Fibroblast of villous mesenchyme (primary cell): ENCODE results near the gene ZNF648. TPM values are rescaled to one million over a fixed set of nuclear protein-coding genes. Genes with fewer than 3 reads are reported as not detected.
"Not testable (repeated sequence)": the region's sequence is repeated elsewhere in the genome, so short reads cannot be mapped to it uniquely, and the experiment has no call there.

ENCODE experiments used
- DNase-seq: peaks from one replicate; pipeline ENCODE4 v3.0.0-alpha.2; 2010; ENCODE audit warnings: low read depth
- H3K4me3 ChIP-seq: 2 replicates; pipeline ENCODE4 v1.5.1; 2011; ENCODE audit warnings: low read depth, mild to moderate bottlenecking, low read length
- total RNA-seq: library from RNA; depleted of rRNA; stranded (reverse); fragments of >200 nt; gene quantifications from 2 replicates; pipeline ENCODE4 v1.2.3, GENCODE V29; 2012
- TF ChIP-seq, protein P1 (sequence below): IDR thresholded peaks from 2 replicates; pipeline ENCODE4 v1.5.1; 2012; ENCODE audit warnings: low read depth, mild to moderate bottlenecking, low read length; ENCODE audit not compliant: insufficient read depth

The ZNF648 gene
- total RNA-seq, 1 donor, result not detected

DNA sequence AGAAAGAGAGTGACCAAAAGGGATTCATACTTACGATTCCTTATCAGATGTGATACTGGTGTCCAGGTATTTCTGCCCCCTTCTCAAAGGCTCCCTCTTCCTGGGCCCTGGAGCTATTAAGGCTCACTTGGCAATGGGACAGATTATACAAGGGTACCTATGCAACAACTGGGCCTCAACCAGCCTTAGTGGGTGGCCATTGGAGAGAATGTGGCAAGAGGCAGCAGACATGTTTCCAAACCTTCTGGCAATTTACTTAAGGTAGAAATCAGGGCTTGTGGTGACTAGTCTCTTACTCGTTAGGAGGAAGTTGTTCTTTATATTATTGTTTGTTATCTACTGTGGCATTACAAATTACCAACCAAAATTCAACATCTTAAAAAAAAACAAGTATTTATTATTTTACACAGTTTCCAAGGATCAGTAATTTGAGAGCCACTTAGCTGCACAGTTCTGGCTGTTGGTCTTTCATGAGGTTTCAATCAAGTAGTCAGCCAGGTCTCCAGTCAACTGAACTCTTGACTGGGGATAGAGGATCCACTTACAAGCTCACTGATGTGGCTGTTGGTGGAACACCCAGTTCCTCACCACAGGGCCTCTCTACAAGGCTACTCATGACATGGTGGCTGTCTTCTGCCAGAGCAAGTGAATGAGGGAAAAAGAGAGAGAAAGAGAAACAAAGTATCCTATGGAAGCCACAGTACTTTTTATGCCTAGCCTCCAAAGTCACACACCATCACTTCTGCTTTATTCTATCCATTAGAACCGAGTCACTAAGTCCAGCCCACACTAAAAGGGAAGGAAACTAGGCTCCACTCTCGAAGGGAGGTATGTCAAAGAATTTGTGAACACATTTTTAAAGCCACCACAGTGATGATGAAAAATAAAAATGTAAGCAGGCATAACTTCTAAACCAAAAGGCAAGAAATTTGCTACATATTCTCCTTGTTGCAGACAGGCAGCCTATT, 10.7 kb downstream of the ZNF648 start:
- TF ChIP-seq, protein P1, sequence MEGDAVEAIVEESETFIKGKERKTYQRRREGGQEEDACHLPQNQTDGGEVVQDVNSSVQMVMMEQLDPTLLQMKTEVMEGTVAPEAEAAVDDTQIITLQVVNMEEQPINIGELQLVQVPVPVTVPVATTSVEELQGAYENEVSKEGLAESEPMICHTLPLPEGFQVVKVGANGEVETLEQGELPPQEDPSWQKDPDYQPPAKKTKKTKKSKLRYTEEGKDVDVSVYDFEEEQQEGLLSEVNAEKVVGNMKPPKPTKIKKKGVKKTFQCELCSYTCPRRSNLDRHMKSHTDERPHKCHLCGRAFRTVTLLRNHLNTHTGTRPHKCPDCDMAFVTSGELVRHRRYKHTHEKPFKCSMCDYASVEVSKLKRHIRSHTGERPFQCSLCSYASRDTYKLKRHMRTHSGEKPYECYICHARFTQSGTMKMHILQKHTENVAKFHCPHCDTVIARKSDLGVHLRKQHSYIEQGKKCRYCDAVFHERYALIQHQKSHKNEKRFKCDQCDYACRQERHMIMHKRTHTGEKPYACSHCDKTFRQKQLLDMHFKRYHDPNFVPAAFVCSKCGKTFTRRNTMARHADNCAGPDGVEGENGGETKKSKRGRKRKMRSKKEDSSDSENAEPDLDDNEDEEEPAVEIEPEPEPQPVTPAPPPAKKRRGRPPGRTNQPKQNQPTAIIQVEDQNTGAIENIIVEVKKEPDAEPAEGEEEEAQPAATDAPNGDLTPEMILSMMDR, result no peak
- no peak overlapping the region for H3K4me3 ChIP-seq
- no peak for DNase-seq

DNA sequence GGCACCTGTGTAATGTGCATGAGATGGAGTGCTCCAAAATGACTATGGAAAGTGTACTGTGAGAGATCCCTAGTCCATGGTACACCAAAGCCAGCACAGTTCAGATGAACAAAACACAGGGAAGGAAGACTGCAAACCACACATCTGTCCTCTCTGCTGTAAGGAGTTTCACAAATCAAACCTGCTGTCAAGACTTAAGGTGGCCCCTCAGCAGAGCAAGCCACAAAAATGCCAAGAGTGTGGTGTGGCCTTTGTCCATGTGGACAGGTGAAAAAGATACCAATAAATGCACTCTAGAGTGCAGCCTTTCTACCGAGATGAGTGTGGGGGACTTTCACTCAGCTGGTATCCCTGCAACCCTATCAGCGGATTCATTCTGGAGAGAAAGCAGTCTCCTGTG, 12.9 kb downstream of the ZNF648 start:
- TF ChIP-seq, protein P1, result no peak
- no peak overlapping the region for H3K4me3 ChIP-seq
- no peak for DNase-seq

- H3K4me3 ChIP-seq, result no peak overlapping the region
- DNase-seq, result no peak
- TF ChIP-seq, protein P1, result no peak
These were observed 14.7 kb downstream of the ZNF648 start for GRCh38 chr1:182046763-182047162.

- not testable (repeated sequence) for DNase-seq, H3K4me3 ChIP-seq
These were observed 16.0 kb downstream of the ZNF648 start for GRCh38 chr1:182045481-182045880.

GRCh38 chr1:182041615-182042014, 19.9 kb downstream of the ZNF648 start:
- peak; percentile 12 for DNase-seq
- no peak overlapping the region for H3K4me3 ChIP-seq
- TF ChIP-seq, protein P1, result no peak

- no peak for DNase-seq
- TF ChIP-seq, protein P1, result no peak
- H3K4me3 ChIP-seq, result no peak overlapping the region
These were observed 23.3 kb downstream of the ZNF648 start for GRCh38 chr1:182038220-182038619.

- TF ChIP-seq, protein P1, result no peak
- no peak for DNase-seq
- no peak overlapping the region for H3K4me3 ChIP-seq
These were observed 26.3 kb downstream of the ZNF648 start for GRCh38 chr1:182035097-182035770.
